HG03354 (cell line): ENCODE results near the gene PER1.

Experiments
- ATAC-seq: cut with Tn5 transposase; IDR thresholded peaks from one replicate; pipeline ENCODE4 v1.9.1; 2021; ENCODE audit warnings: mild to moderate bottlenecking; ENCODE audit not compliant: unreplicated experiment, poor library complexity, severe bottlenecking

PER1 gene, protein sequence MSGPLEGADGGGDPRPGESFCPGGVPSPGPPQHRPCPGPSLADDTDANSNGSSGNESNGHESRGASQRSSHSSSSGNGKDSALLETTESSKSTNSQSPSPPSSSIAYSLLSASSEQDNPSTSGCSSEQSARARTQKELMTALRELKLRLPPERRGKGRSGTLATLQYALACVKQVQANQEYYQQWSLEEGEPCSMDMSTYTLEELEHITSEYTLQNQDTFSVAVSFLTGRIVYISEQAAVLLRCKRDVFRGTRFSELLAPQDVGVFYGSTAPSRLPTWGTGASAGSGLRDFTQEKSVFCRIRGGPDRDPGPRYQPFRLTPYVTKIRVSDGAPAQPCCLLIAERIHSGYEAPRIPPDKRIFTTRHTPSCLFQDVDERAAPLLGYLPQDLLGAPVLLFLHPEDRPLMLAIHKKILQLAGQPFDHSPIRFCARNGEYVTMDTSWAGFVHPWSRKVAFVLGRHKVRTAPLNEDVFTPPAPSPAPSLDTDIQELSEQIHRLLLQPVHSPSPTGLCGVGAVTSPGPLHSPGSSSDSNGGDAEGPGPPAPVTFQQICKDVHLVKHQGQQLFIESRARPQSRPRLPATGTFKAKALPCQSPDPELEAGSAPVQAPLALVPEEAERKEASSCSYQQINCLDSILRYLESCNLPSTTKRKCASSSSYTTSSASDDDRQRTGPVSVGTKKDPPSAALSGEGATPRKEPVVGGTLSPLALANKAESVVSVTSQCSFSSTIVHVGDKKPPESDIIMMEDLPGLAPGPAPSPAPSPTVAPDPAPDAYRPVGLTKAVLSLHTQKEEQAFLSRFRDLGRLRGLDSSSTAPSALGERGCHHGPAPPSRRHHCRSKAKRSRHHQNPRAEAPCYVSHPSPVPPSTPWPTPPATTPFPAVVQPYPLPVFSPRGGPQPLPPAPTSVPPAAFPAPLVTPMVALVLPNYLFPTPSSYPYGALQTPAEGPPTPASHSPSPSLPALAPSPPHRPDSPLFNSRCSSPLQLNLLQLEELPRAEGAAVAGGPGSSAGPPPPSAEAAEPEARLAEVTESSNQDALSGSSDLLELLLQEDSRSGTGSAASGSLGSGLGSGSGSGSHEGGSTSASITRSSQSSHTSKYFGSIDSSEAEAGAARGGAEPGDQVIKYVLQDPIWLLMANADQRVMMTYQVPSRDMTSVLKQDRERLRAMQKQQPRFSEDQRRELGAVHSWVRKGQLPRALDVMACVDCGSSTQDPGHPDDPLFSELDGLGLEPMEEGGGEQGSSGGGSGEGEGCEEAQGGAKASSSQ (N-terminal part only)

DNA sequence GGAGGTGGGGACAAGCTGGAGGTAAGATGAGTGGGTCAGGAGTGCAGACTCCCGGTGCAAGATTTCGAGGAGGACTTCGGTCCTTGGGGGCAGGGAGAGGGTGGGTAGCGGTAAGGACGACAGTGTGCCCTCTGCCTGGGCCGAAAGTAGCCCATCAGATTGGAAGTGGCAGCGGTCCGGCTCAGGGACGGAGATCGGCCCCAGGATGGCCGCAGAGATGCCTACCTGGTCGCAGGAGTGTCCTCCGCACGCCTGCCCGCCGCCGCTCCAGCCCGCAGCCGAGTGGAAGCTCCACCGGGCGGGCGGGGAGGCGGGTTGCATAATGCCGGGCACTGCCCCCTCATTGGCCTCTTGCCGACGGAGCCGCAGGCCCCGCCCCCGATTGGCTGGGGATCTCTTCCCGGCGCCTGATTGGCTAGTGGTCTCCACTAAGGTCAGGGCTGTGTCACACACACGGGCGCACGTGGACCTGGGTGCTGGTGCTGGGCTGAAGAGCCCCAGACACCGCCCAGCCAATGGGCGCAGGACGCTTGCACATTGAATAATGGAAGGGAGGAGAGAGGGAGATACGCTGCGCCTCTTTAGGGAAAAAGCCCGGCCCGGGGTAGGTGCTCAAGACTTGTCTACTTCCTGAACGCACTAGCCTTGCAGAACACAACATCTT lies at the start of gene PER1:
PER1 (minus strand) TSS at position 293 of the 664 bp plus-strand sequence. CDS start 1,698 bp downstream, outside the sequence.
- no peak for ATAC-seq

DNA sequence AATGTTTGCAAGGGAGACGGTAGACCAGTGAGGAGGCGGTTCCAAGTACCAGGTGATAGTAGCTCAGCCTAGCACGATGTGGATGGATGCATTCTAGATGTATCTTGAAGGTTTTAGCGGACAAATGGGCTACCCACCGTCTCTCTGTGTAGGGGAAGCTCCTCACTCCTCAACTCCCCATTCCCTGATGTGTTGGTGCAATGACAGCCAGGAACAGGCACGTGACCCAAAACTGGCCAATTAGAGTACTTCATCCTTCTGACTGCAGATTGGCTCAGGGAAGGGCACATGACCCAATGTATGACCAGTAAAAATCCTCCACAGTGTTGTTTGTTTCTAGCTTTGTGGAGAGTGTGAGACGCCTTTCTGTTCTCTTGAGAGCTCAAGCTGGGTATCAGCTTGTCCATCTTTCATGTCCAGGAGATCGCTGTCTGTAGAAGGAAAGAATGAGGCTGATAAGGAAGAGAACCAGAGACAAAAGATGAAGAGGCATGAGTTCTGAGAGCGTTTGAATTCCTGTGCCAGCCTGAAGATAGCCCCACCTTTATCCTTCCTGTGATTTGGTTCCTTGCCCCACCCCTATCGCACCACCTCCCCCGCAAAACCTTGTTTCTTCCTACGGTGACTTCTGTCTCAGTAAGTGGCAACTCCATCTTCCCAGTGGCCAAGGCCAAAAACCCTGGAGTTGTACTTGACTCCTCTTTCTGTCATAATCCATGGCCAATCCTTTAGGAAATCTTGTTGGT lies 40.0 kb upstream of the PER1 start:
- ATAC-seq = no peak

DNA sequence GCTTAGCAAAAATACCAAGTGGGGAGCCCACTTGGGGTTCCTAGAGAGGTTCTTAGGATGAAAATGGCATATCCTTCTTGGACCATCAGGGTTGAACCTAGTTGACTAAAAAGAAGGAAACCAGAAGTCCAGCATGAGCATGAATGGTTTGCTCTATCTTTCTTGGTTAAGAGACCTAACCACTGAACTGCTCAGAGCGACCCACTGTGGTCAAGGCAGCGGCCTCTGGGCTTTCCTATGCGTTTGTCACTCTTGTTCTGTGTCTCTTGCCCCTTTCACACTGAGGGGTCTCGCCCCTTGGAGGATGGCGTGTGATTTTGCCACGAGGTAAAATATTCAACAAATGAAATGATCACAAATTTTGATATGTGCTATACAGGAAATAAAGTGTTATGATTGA lies 38.3 kb upstream of the PER1 start:
- ATAC-seq = no peak

DNA sequence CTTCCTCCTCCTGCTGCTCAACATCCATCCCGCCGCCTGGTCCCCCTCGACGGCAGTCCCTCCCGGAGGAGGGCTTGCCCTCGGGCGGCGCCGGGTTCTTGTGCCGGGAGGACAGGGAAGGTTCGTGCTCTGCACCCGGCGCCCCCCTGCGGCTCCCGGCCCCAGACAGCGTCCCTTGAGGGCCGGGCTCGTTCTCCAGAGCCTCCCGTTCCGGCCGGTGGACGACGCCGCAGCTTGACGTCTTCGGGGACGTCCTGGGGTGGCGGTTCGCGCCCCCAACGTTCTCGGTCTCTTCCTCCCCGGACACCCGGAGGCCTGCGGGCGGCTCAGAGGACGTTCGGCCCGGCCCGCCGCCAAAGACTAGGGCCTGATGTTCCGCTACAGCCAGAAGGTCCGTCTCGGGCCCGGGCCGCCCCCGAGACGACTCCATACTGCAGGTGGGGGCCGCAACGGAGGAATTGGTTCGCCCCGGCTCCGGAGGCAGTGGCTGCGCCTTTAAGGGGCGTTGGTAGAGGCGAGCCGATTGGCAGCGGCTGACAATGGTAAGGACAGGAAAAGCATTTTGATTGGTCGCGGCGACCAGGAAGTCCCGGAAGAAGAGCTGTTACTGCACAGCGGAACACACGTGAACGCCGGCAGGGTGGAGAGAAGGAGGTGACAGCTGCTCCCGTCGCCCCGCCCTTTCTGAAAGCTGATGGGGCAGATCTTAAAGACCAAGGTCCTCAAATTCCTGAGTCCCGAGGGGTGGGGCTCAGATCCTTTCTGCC lies 37.7 kb upstream of the PER1 start, which contains the start of gene BORCS6:
BORCS6 (minus strand) TSS at position 470 of the 767 bp plus-strand sequence; CDS start at position 430, 40 bp downstream.
- ATAC-seq = peak; percentile 60

DNA sequence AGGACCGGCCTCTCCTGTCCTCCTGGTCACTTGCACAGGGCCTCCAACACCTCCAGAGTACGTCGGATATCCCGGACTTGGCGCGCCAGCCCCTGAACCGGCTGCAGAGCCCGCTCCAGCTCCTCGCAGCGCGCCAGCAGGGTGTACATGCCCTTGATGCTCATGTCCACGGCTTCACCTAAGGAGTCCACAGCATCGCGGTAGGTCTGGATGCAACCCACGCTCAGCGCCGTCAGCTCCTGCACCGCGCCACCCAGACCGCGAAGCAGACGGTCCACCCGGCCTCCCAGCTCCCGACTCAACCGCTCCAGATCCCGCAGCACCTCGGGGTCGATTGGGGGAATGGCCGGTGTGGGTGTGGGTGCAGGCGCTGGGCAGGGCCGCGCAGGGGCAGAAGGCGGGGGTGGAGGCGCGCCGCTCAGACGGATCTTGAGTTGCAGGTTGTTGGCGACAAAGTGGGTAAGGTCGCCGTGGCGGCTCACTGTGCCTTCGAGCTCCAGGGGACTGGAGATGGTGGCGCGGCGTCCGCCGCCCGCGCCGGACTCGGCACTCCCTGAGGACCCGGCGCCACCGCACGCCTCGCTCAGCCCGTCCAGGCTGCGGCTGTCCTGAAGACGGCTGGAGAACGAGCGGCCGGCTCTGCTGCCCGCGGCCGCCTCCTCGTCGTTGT lies 37.0 kb upstream of the PER1 start:
- peak; percentile 0 for ATAC-seq

DNA sequence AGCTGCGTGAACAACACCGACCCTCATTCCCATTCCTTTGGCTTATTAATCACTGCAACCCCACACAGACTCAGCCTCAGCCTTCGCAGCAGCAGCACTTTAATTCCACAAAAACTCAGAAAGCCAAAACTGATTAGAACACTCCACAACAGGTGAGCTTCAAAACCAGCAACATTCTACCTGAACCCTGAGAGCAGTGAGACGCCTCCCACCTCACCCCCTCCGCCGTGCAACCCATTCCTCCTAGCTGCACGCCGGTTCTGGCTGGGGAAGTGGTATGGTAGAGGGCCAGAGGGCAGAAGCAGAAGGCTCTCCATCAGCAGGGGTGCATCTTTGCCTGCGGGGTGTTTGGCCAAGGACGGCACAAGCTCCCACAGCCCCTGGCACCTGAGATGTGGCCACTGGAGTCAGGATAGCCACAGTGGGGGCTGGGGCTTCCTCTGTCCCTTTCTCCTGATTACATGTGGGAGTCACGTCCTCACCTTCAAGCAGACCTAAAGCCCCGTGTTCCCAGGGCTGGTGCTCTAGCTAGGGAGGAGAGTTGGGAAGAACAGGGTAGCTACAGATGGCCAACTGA lies 36.1 kb upstream of the PER1 start:
- ATAC-seq = no peak

DNA sequence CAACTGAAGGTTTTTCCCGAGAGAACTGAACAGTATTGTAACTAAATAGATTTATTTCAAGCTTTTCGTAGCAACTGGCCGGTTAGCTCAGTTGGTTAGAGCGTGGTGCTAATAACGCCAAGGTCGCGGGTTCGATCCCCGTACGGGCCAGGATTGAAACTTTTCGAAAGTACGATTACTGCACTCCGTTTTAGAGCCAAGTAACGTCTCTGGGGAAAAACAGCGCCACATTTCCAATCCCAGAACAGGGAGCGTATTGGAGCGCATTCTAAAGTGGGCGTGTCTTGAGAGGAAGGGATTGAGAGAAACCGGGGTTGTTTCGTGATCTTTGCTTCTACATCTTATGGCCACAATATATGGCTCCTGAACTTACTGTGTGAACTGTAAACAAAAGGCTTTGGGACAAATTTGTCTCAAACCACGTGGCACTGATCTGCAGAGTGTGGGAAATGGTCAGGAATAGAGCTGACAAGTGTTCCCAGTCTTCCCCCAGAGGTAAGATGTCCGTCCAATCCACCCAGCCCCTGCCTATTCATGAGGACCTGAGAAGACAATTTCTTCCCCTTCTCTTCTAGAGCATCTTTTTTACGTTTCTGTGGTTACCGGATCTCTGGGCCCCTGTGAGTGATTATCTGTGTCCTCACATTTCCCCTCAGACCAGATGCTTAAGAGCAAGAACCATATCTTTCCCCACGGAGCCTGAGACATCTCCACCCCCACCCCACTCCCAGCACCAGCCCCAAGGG lies 35.5 kb upstream of the PER1 start:
- ATAC-seq = peak; percentile 27

DNA sequence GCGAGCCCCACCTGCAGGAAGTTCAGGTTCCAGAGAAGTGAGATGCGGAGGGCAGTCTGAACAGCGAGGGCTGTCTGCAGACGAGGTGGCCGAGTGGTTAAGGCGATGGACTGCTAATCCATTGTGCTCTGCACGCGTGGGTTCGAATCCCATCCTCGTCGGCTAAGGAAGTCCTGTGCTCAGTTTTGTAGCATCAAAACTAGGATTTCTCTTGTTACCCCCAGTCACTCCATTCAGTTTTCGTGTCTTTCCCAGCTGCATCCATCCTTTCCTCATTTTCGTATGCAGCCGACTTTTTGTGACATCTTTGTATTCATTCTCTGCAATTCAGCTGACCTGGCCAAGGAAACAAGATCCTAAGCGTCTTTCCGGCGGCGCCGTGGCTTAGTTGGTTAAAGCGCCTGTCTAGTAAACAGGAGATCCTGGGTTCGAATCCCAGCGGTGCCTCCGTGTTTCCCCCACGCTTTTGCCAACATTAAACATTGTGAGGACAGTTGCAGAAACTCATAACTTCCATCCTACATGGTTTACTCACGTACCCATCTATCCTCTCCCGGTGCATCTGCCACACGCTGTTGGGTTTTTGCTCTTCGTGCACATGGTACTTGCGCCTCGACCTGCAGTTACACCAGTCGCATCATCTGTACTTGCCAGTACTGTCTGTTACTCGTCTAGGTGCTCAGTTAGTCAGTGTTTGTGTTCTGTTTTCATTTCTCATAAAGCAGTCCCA lies 34.7 kb upstream of the PER1 start:
- ATAC-seq = peak; percentile 39

DNA sequence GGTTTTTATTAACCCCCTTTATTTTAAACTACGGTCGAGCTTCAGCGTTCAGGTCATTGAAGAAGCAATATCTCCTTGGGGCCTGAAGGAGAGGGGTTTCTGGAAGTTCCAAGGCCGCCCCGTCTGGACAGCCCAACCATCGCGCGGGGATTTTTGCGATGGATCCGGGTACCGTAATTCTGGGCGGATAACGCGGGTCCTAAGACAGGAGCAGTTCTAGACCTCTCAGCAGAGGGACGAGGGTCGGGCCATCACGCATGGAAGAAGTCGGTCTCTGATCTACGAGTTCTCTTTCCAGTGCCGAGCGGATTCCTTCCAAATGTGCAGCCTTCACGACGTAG lies 34.2 kb upstream of the PER1 start:
- no peak for ATAC-seq

DNA sequence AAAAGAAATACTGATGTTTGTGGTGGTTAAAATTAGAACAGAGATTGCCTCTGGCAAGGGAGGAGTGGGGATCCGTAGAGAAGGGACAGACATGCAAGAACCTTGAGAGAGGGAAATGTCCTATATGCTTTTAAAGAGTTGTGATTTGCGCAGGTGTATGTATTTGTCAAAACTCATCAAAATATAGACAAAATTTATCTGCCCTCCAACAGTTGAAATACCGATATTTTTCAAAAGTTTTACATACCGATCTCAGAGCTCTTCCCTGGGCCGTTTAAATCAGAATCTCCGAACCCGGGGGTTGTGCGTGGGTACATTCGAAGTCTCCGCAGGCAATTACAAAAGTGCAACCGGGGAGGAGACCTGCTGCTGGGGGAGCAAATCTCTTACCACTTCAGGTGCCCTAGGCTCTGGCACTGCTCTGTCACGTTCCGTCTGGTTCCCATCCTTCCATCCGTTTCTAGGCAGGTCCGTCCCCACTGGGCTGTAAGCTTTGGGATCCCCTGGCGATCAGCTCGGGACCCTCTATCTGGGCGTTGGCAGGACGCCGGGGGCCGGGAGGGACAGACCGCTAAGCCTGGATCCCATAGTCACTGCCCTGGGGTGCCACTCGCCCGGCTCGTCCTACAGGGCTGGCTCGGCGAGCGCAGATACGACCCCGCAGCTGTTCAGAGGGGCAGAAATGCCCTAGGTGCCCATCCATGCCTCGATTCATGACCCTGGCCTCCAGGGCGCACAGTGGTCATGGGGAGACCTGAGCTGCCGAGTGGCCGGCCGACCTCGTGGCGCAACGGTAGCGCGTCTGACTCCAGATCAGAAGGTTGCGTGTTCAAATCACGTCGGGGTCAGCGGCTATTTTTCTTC lies 33.6 kb upstream of the PER1 start:
- no peak for ATAC-seq

DNA sequence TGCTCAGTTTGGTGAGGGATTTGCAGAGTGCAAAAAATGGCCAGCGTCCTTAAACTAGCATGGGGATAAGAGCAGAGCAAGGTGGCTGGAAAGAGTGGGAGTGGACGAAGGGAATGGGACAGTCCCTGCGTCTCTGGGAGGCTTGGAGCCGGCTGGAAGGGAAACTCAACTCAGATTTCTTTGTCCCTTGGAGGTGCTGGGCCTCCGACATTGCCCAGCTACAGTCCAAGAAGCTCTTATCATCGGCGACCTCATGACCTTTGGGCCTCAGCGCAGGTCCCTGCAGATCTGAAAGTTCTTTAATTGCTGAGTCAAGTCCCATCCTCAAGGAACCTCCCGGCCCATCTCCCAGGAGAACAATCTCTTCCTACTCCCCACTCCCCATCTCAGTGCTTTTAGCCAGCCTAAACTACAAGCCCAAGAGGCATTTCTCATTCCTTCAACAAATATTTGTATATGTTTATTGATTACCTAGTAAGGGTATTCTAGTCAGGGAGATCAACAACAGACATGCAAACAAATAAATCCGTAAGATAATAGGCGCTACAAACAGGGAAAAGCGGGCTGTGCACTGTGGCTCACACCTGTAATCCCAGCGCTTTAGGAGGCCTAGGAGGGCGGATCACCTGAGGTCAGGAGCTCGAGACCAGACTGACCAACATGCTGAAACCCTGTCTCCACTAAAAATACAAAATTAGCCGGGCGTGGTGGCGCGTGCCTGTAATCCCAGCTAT lies 25.0 kb upstream of the PER1 start:
- ATAC-seq = no peak

DNA sequence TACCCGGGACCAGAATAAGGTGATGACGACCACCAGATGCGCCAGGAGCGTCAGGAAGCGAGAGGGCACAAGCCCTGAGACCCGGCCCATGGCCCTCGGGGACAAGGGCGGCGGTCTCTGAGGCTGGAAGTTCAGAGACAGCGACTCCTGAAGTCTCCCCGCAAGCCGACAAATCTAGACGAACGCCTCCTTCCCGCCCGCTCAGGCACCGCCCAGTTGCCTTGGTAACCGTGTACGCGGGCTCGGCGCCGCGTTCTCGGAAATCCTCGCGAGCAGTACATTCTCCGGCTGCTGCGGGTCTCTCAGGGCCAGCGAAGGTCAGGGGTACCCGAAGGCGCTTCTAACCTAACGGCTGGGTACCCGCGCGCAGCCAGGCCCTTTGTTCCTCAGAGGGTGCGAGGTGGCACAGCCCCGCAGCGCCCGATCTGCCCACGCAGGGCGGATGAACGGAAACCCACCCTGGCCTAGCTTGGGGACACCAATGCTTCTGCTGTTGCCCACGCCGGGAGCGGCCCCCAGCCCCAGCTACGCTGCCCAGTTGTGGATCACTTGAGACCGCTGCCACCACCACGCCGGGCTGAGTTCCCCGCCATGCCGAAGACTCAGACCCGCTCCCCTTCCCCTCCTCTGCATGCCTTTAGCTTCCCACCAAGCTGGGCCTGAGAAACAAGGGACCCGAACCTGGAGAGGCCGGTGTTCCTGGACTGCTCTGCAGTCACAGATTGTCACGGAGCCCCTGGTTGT lies 24.2 kb upstream of the PER1 start, which contains the start of gene TMEM107:
TMEM107 (minus strand) TSS at position 184 of the 744 bp plus-strand sequence; CDS start at position 90, 94 bp downstream.
- ATAC-seq = peak; percentile 61

DNA sequence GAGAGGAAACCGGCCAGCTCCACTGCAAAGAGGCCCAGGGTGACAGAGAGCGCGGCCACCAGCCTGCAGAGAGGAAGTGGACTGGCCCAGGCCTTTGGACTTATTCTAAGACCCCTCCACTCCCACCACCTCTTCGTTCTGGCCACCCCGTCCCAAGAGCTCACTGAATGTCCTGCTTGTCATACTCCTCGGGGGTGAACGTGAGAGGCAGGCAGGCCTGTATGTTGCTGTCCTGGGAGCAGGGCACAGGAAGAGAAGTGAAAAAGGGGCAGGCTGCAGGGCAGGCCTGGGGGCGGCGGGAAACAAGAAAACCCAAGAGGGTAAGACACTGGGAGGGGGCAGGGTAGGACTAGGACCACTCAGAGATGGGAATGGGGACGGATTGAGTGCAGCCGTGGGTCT lies 23.6 kb upstream of the PER1 start:
- ATAC-seq = no peak

DNA sequence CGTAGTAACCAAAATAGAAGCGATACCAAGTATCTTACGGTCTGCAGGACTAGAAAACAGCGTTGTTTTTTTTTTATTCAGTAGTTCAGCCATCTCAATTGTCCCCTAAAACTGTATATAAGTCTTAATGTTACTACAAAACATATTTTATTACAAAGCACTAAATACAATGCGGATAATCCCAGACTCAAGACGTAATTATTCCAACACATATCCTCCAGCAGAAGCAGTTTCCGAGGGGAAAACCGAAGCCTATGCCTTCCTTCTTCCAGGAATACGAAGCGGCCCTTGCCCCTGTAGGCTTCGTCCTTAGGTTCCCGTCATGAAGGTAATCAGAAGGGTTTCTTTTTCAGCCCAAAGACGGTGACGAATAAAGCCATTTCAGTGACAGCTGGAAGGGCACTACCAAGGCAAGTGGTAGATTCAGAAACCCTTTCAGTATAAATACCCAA lies 21.7 kb upstream of the PER1 start:
- no peak for ATAC-seq
